Inferior parietal cortex (tissue), 1 donor: ENCODE measurements around the gene TNC.

ENCODE experiments used
- DNase-seq: peaks from one replicate; pipeline ENCODE4 v3.0.0-alpha.2; 2016; ENCODE audit errors: extremely low spot score

Gene TNC

DNA sequence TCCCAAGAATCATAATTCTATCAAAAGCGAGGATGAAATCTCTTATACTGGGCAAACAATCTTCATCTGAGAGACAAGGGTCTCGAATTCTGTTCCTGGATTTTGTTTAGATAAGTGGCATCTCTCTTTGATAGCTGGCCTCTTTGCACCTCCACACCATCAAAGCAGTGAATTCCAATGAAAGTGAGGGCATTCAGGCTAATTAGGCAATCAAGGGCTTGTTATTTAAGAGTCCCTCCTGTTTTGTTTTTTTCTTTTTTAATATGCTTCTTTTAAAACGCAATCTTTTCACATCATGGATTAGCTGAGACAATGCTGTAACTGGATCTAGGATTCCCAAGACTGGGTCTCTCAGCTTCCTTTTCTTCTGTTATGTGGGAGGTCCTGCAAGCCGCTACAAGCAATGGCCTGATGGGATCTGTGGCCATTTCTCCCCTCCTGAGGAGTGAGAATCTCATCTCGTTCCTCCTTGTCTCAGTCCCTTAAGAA lies 67.9 kb downstream of the TNC start:
- DNase-seq, result no peak

DNA sequence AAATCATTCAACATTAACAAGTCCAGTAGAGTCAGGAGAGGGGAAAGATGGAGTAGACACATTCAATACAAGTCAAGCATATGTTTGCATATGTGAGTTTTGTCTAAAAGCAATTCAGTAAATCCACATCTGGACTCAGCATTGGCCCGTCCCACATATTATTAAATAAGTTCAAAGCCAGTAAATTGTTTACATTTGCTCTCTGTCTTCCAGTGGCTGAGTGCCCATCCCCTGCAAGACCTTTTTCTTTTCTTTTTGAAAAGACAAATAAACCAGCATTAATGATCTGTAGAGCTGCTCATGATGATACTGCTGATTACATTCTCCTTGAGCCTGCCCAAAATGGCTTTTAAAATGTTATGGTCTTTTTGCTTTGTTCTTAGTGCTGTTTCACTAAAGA lies 71.1 kb downstream of the TNC start:
- DNase-seq, result no peak

DNA sequence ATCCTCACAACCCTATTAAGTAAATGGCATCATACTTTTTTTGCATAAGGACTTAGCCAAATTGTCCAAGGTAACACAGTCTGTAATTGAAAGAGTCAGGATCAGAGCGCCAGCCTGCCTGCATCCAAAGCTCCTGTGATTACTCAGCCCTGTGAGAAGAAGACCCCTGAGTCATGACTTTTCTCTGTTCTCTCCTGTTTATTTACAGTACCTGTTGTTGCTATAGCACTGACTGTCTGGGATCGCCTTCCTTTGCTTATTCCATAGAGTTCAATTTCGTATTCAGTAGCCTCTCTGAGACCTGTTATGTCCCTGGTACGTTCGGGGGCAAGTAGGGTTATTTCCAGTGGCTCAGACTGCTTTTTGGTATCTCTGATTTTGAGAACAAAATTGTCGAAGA lies 71.8 kb downstream of the TNC start:
- no peak for DNase-seq

DNA sequence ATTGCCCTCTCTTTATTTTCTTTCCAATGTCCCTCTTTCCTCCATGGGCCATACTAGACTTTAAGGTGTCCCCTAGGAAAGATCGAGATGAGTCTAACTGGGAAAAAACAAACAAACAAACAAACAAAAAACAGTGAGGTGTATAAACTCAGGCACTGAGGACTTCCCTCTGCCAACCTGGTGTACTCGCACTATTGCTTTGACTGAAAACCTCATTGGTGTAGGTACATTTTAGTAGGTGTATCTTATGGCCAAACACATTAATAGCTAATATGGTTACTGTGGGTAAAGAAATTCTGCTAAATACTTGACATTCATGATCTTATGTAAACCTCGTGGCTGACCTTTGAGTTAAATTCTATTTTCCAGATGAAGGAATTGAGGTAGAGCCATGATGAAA lies 74.3 kb downstream of the TNC start:
- DNase-seq, result no peak

DNA sequence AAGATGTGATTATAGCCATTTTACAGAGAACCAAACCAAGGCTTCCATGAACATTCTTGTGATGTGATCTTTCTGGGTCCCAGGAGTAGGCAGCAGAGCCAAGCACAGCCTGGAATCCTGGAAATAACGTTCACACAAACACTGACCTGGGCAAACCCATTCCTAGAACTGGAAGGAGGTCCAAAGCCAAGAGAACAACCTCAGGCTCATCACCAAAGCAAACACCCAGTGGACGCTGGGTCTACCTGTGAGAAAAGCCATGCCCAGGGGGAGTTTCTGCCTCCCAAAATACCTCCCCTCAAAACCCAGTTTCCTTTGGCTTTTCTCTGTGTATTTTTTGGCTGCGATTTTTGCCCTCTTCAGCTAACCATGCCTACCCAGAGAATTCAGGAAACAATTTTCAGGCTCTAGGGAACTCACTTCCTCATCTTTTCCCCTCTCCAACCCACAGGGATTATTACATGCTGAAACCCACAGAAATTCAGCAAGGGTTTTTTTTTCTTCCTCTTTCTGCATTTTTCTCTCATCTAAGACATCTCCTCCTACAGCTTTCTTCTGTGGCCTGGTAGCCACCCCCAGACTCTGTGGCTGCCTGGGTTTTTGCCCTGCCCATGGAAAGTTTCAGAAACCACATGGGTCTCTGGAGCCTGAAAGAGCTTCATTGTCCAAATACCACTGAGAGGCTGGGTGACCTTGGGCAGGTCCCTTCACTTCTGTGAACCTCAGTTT lies 75.0 kb downstream of the TNC start:
- DNase-seq, result no peak

DNA sequence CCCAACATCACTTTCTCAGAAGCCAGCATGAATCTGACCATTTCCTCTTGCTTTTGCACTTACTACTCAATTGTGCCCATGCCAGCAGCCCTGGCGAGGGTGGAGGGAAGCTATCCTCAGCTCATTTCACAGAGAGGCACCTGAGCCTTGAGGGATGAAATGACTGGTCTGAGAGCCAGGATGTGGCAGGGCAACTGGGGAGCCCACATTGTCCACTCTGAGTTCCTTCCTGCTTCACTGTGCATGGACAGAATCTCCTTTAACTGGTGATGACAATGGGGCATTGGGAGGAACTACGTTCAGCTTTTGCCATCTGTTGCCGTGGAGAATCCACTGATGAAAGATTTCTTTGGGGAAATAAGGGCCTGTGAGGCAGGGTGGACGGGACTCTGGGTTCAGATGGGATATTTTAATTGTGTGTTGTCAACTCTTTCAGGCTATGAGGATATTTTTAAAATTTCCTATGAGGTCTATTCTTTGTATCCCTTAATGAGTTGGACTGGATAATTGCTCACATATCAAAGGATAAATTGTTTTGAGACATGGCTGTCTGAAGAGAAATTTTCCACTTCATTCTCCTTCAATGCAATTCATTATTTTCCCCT lies 78.3 kb downstream of the TNC start:
- no peak for DNase-seq

DNA sequence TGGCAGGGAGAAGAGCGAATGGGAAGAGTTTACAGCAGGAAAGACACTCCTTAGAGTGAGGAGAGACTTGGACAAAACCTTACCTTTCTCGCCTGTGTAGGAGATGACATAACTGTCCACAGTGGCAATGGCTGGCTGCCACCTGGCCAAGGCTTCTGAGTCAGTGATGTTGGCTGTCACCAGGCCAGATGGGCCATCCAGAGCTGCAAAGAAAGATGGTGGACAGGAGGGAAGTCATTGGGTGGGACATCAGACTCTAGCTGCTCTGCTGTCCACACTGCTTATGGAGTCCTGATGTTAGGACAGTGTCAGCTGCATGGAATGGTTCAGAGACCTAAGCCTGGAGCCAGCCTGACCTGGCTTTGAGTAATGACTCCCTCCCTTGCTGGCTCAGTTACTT lies 79.8 kb downstream of the TNC start:
- DNase-seq, result no peak

DNA sequence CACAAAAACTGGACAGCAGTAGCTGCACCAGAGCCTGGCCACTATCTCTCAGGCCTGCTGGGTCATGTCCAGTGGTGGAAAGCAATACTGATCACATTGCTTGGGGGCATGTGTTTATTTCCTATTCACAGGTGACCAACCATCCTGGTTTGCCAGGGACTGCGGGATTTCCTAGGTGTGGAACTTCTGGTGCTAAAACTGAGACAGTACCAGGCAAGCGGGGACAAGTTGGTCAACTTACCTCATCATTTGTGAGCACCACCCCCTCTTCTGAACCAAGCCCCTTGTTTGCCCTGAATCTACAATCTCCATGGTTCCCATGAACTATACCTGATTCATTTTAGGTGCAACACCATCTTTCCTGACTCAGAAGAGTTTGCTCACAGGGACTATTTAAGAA lies 81.3 kb downstream of the TNC start:
- no peak for DNase-seq

DNA sequence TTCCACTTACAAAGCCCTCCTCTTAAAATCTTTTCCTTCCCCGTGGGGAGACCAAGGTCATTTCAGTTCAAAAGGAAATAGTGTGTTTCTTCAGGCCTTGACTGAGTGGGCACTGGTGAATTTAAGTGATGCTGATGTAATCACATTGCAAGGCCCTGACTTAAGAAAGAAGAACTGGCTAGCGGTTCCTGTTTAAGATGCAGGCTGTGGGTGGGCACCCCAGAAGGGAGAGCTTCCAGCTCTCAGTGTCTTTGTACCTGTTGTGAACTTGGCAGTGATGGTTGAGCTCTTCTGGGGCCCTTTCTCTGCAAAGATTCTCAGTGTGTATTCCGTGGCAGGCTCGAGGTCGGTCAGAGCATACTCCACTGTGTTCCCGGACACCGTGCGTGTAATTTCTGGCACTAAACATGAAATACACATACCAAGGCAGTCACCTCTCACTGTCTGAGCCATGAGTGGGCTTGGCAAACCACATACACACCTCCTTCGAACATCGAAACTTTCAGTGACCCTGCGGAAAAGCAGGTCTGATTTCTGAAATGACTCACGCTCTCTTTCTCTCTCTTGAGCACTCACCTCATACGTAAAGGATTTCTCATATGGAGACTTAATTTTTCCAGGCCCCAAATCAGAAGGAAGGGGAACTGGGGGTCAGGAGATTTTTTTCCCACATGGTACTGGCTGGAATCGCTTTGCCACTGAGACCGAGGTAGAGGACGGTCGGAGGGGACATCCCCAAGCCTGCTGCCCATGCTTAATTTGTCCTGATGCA lies 81.9 kb downstream of the TNC start:
- no peak for DNase-seq

DNA sequence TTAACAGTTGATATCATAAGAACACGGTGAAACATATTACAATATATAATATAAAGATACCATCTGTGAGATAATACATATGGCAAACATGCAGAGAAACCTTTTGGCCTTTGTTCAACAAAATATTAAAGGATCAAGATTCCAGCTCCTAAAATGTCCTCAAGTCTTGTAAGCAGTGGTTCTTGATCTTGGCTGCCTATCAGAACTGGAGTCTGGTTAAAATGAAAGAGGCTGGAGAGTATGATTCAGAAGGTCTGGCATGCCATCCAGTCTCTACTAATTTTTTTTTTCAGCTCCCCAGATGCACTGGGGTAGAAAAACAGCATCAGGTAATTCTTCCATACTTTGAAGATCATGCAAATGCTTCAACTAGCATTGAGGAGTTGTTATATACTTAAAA lies 83.2 kb downstream of the TNC start:
- DNase-seq, result no peak

DNA sequence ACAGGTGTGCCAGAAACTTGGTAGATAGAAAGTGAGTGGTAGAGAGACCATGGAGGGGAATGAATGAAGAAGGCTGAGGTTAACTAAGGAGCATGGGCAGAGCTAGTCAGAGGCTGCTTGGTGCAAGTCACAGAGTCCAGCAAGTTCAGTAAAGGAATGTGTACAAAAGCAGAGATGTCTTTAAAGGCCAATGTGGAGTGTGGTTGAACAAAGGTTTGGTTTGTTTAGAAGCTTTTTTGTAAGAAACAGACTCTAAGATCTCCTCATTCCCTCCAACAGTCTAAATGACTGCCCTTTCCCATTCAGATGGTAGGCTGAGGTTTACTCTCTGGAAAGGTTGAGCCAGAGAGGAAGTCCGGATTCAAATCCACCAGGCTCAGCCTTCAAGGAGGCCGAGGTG lies 84.2 kb downstream of the TNC start:
- no peak for DNase-seq

DNA sequence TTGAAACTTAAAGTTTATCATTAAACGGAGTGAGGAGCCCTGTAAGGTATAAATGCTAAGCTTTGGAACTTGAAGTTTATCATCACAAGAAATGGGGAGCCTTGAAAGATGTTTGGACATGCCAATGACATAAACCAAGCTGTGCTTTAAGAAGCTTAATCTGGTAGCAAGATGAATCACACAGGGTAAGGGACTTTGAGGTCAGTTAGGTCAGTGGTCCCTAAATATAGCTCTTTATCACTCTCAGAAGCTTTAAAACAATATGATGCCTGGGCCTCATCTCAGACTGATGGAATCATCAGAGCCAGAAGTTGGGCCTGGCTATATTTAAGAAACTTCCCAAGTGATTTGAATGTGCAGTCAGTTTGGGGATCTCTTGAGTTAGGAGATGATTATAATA lies 85.7 kb downstream of the TNC start:
- DNase-seq, result no peak

DNA sequence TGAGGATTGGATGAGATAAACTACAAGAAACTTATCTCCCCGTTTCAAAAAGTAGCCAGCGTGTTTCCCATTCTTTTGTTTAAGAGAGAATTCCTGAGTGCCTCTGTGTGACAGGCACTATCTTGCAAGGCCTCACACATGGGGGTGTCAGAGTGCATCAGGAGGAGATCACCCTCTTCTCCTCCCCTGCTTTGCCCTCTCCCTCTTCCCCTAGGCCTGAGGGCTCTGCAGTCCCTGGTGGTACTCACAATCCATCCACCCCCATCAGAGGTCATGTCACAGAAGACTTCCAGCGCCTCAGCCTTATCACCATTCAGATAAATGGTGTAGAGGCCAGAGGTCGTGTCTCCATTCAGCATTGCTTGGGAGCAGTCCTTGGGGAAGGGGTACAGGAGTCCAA lies 88.0 kb downstream of the TNC start:
- no peak for DNase-seq

DNA sequence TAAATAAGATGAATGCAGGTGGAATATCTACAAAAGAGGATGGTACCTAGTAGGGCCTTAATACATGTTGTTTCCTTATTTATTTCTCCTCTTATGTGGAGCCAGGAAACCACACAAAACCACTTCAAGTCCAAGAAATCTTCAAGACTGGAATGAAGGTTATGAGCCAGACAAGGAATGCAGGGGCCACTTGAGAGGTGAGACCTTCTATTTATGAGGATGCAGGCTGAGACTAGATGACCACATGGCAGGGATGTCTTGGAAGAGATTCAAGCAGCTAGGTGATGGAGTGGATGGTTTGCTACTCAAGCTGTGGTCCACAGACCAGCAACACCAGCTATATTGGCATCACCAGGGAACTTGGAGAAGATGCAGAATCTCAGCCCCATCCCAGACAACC lies 92.2 kb downstream of the TNC start:
- DNase-seq, result no peak

DNA sequence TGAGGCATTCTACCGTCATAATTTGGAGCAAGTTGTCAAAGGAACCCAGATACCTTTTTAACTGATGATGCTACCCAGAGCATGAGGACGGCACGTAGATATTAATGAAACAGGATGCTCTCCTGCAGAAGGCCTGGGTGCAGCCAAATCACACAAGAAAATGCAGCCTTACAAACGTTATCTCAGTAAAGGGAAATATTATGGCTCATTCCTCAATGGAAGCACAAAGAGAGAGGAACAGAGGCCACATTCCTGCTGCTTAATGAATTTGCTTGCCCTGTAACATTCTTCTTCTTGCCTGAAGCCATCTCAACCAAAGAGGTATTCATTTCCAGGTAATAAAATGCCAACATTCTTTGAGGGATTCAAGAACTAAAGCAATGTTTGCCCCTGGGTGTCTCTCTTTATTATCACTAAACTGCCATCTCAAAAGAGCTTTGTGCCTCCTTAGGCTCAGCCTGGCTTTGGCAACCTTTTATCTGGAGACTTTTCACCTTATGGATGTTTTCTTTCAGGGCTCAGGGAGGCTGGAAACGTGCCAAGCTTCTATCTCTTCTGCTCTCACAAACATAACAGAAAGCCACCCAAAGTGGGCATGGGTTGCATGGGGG lies 92.9 kb downstream of the TNC start:
- DNase-seq, result no peak

DNA sequence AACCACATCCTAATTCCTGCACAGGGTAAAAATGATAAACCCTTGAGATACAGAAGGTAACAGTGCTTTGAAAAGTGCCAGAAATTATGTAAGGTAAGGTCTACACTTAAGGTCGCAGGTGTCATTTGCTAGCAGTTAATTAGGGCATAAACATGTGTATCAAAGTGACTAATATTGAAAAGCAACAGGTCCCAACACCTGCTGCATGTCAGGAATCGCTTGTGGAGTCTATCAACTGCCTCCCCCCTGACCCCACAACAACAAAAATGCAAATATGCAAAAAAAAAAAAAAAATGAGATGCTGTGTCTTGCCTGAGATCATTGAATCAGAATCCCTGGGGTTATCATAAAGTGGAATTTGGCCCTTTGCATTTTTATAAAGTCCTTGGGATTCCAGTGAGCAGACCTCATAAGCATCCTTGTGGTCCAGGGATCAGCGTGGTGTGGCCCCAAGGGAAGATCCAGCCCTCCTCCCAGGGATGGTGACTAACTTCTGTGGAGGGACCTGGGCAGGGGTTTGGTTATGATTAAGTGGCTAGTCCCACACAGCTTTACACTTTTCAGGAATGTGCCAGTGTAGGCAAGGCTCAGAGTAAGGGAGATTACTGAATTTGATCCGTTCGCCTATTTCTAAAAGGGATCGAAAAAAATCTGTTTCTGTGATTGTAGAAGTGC lies 95.1 kb downstream of the TNC start:
- DNase-seq, result no peak

DNA sequence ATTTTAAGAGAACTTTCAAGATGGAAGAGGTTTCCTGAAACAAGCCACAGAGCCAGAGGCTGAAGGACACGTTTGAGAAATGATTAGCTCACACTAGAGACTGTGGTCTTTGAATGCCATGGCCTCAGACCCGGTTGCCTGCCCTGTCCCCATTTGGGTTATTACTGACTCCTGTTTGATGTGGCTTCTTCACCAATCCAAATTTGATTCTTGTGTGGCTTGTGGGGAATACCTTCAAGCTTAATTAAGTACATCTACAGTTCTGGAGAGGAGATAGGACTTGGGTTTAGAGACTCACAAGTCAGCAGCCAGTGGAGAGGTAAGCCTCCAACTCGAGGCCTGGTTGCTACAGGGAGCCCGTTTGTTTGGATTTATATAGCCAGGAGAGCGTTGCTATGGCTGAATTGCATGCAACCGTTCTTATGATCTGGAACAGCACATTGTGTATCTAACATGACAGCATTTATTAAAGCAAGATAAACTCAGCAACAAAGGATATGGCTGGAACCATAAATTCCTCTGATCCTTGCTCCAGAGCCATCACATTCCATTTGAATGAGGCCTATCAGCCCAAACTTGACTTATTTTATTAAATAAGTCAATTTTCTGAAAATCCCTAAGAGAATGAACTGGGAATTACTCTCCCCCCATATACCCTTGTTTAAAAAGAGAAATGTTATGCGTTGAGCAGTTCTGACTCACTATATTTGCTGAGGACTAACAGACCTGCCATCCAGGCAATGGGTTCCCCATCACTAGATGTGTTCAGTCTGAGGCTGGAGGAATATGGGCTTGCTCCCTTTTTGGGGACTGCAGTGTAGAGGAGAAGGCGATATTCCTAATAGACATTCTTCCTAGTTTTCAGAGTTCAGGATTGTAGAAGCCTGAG lies 99.2 kb downstream of the TNC start:
- DNase-seq, result no peak

DNA sequence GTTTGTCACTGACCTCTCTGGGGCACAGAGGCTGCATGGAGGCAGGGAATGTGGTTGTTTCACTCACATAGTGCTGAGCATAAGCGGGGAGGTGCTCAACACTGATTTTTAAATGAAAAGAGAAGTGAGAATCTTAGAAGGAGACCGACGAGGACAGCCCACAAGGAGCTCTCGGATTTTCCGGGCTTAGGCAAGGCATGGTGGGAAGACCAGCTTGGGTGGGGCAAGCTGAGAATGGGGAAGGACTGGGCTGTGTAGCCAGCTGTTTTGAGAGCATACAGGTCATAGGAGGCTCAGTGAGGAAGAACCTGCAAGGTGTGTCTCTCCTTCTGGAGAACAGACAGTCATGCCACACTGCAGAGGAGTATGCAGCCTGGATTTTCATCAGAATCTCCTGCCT lies 101.6 kb downstream of the TNC start:
- no peak for DNase-seq

DNA sequence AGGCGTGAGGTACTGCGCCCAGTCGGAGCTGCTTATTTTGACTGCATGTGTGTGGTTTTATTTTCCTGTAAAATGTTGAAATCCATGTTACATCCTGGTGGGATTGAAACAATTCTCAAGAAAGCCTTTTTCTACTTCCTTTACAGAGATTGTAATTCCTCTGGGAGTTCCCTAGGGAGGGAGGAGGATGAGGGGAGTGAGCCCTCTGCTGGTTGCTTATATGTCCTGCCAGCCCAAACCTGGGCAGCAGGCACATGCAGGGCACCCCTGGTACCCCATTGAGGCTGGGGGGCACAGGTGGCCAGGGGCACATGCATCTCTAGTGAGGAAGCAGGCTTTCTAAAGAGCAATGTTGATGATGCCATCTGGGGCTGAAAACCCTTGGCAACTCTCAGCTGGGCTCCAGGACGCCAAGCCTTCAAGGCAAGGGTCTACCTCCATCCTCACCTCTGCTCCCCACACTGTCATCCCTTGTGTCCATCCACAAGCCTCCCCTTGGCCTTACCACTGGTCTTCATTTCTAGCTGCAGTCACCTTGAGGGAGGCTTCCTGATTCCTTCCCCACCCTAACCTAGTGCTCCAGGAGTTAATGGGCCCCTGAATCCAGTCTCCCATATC lies 102.8 kb downstream of the TNC start:
- no peak for DNase-seq

DNA sequence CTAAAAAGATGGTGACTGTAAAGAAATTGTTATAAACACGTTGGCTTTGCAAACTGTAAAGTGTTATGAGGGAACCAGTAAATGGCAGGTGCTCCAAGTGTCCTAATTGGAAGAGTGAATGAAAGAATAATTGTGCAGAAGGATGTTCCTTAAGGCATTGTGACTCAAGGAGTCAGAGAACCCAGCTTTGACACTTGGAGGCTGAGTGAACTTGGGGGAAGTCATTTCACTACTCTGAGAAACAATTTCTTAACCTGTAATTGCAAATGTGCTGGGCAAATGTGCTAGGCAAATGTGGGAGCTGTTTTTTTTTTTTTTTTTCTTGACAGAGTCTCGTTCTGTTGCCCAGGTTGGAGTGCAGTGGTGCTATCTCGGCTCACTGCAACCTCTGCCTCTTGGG lies 103.5 kb downstream of the TNC start:
- no peak for DNase-seq

DNA sequence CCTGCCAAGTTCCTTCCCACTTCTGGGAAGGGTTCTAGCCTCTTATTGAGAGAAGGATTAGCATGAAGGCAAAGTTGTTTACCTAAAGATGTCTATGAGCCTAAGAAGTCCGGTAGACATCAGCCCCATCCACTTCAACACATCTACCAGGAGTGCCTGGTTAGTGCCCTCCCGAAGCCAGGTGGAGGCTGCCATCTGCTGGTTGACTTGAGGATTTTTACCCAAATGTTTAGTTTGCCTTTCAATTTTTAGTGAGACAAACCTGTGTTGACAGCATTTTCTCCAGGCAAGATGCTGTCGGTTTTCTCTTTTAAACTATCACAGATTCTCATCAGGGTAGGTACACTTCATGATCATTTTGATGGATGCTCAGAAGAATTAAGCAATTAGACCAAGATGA lies 104.0 kb downstream of the TNC start:
- DNase-seq, result peak; percentile 86
